Prostate gland (tissue), 2 donors: Measurements from ENCODE around the gene IL15RA.

Experiments used
- CTCF ChIP-seq, 4 experiments: fragments of 200-600 bp in 2 of 4; fragments of 450-650 bp in 2 of 4; sonication (generic) in 2 of 4; IDR thresholded peaks; 1 replicate in 3 of 4; 2 replicates in 1 of 4; pipeline ENCODE4 v1.5.1; 2016 to 2019; ENCODE audit warnings: antibody characterized with exemption in 4 of 4, mild to moderate bottlenecking in 2 of 4, moderate library complexity in 2 of 4
- POLR2A ChIP-seq: fragments of 450-650 bp; IDR thresholded peaks from one replicate; pipeline ENCODE4 v1.6.1; 2016; ENCODE audit warnings: antibody characterized with exemption, mild to moderate bottlenecking
- POLR2AphosphoS5 ChIP-seq: sonication (generic); formaldehyde crosslinking; IDR thresholded peaks from one replicate; pipeline ENCODE4 v1.6.1; 2017; ENCODE audit warnings: antibody characterized with exemption

GRCh38 chr10:5951721-5952407, 25.5 kb downstream of the IL15RA start:
- TF ChIP-seq CTCF (IDR thresholded peaks at IDR 0.05), result no peak
- no peak for TF ChIP-seq POLR2AphosphoS5
- no peak for TF ChIP-seq POLR2A
